ENCODE results near the gene LAMTOR2.

The LAMTOR2 gene

DNA sequence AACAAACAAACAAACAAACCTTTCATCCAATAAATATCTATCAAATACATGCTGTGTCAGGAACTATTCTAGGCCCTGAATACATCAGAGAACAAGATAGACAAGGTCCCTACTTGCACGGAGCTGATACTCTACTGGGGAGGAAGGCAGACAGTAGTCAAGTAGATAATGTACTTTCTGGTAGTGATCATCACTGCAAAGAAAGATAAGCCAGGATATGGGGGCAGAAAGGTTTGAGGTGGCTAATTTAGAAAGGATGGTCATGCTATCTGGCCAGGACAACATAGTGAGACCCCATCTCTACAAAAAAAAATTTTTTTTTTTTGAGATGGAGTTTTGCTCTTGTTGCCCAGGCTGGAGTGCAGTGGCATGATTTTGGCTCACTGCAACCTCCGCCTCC, 37.0 kb downstream of the LAMTOR2 start:
- Histone ChIP-seq H3K4me3 (ENCODE audit: low read depth, low read length) (no peak overlapping the region), H3K36me3 (replicated peaks) (no peaks in the 10 kb centered on the region), H3K27ac (no peak overlapping the region), H3K27me3 (replicated peaks) (no peaks in the 10 kb centered on the region)
- in situ Hi-C loops (cut with HindIII; ENCODE audit: low pct_ligation_motif_present, low sequenced_read_pairs): no loop called here
- no peak for DNase-seq
- TF ChIP-seq, protein P1, sequence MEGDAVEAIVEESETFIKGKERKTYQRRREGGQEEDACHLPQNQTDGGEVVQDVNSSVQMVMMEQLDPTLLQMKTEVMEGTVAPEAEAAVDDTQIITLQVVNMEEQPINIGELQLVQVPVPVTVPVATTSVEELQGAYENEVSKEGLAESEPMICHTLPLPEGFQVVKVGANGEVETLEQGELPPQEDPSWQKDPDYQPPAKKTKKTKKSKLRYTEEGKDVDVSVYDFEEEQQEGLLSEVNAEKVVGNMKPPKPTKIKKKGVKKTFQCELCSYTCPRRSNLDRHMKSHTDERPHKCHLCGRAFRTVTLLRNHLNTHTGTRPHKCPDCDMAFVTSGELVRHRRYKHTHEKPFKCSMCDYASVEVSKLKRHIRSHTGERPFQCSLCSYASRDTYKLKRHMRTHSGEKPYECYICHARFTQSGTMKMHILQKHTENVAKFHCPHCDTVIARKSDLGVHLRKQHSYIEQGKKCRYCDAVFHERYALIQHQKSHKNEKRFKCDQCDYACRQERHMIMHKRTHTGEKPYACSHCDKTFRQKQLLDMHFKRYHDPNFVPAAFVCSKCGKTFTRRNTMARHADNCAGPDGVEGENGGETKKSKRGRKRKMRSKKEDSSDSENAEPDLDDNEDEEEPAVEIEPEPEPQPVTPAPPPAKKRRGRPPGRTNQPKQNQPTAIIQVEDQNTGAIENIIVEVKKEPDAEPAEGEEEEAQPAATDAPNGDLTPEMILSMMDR (IDR thresholded peaks at IDR 0.05; ENCODE audit: low read depth, low read length, missing control alignments): no peak

DNA sequence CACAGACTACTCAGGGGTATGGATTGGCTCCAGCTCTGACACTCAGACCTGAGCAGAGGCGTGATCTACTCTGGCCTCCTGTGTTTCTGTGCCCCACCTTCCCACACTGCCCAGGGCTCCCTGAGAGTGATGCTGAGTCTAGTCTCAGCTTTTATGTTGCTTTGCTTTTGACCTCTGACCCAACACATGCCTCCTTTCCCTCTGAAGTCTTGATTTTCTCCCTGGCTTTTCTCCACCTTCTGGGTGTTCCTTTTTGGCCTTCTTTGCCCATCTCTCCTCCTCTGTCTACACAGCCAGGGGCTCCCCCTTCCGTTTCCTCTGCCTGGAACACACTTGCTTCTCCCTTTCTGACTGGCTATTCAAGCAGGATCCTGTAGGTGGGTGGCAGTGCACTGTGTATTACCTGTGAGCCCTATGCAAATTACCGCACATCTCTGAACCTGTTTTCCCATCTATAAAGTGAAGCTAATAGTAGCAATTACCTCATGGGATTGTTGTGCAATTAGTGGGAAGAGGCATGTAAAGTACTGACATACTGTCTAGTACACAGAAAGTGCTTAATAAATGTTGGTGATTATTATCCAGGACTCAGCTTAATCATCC, 41.4 kb downstream of the LAMTOR2 start:
- Histone ChIP-seq H3K36me3 (replicated peaks) (no peaks in the 10 kb centered on the region), H3K4me3 (ENCODE audit: low read depth, low read length) (no peak overlapping the region), H3K27ac (peak overlapping the region; percentile 83), H3K27me3 (replicated peaks) (no peaks in the 10 kb centered on the region)
- TF ChIP-seq, protein P1 (IDR thresholded peaks at IDR 0.05; ENCODE audit: low read depth, low read length, missing control alignments): no peak
- in situ Hi-C loops (cut with HindIII; ENCODE audit: low pct_ligation_motif_present, low sequenced_read_pairs): no loop called here
- no peak for DNase-seq

DNA sequence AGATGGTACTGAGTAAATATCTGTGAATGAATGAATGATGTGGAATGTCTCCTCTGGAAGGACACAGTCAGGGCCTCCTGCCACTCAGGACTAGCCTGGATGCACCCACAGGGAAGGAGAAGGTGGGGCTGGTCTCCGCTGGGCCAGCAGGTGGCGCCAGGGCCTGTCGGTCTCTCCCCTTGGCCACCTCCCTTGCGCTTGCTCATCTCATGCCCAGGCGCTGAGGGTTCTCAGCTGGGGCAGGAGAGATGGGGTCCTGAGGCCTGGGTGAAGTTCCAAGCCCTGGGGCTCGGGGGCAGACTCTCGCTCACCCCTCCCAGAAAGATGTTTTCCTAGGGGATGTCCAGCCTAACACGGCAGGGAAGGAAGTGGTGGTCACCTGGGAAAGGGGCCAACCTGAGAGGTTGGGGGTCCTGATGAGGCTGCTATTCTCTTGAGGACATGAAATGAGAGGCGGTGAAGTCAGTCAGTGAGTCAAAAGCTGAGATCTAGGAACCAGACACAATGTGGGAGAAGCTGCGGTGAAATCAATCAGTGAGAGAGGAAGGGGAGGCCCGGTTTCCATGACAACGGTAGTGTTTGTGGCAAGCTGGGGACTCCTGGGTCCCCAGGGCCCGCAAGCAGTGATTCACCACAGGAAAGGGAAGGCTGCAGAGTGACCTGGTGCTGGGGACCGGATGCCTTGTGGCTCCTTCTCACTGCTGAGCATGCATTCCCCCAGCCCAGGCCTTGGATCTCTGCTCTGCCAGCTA, 42.2 kb downstream of the LAMTOR2 start:
- in situ Hi-C loops (cut with HindIII; ENCODE audit: low pct_ligation_motif_present, low sequenced_read_pairs): no loop called here
- no peaks in the 10 kb centered on the region for H3K27me3 ChIP-seq (replicated peaks)
- peak; percentile 86 for DNase-seq
- no peak overlapping the region for H3K4me3 ChIP-seq (ENCODE audit: low read depth, low read length)
- TF ChIP-seq, protein P1 (IDR thresholded peaks at IDR 0.05; ENCODE audit: low read depth, low read length, missing control alignments): peak; percentile 99
- H3K36me3 ChIP-seq (replicated peaks): no peaks in the 10 kb centered on the region
- peak overlapping the region; percentile 83 for H3K27ac ChIP-seq

DNA sequence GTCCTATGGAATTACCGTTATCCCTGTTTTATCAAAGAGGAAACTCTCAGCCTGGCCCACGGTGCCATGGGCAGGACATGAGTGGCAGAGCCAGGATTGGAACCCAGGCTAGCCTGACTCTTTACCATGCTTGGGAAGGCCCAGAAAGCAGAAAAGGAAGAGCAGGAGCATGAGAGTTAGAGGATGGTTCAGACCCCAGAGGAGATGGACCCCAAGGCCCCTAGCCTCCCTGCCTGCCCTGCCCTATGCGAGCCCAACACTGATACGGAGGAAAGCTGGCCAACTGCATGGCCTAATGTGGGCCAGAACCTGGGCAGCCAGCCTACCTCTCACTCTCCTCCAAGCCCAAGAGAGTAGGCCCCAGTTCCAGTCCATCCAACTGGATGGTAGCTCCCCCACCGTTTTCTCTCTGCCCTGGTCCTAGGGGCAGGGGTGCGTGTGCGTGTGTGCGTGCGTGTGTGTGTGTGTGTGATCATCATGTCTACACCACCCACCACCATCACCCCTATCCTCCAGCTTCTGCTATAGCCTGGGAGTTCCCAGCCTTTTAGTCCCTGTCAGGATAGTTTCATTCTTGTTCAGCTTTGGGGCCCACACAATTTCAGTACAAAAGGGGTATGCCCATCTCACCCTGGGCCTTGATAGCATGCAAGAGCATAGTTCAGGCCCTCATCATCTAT, 43.1 kb downstream of the LAMTOR2 start:
- H3K36me3 ChIP-seq (replicated peaks): no peaks in the 10 kb centered on the region
- no peak for DNase-seq
- H3K27me3 ChIP-seq (replicated peaks): no peaks in the 10 kb centered on the region
- peak overlapping the region; percentile 83 for H3K27ac ChIP-seq
- in situ Hi-C loops (cut with HindIII; ENCODE audit: low pct_ligation_motif_present, low sequenced_read_pairs): no loop called here
- TF ChIP-seq, protein P1 (IDR thresholded peaks at IDR 0.05; ENCODE audit: low read depth, low read length, missing control alignments): no peak
- no peak overlapping the region for H3K4me3 ChIP-seq (ENCODE audit: low read depth, low read length)

DNA sequence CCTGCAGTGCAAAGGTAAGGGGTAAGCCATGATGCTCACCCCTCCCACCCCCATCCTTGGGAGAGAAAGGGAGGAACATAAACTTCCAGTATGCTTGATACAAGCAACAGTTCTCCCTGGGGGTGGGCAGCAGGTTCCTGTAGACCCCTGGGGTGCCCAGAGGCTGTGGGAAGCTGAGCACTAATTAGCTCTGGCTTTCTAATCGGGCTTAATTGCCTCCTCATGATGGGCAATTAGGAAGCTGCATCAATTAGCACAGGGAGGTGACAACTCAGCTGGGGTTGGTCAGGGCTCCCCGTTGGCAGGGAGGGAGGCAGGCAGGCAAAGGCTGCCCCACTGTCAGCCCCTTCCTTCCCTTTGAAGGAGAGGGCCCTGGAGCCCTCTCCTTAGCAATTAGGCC, 44.2 kb downstream of the LAMTOR2 start:
- Histone ChIP-seq H3K27me3 (replicated peaks) (no peaks in the 10 kb centered on the region), H3K36me3 (replicated peaks) (no peaks in the 10 kb centered on the region), H3K4me3 (ENCODE audit: low read depth, low read length) (no peak overlapping the region), H3K27ac (no peak overlapping the region)
- TF ChIP-seq, protein P1 (IDR thresholded peaks at IDR 0.05; ENCODE audit: low read depth, low read length, missing control alignments): no peak
- no peak for DNase-seq
- in situ Hi-C loops (cut with HindIII; ENCODE audit: low pct_ligation_motif_present, low sequenced_read_pairs): no loop called here
